ENCODE measurements around the gene SCAF8. TPM values are rescaled to one million over a fixed set of nuclear protein-coding genes. Genes with fewer than 3 reads are reported as not detected.

The SCAF8 gene
- total and polyA plus RNA-seq, 2 of the 8 experiments (the other 6 are each of a cell fraction or from before 2014, with no cell fraction given): 20.3 to 46.3 TPM

DNA sequence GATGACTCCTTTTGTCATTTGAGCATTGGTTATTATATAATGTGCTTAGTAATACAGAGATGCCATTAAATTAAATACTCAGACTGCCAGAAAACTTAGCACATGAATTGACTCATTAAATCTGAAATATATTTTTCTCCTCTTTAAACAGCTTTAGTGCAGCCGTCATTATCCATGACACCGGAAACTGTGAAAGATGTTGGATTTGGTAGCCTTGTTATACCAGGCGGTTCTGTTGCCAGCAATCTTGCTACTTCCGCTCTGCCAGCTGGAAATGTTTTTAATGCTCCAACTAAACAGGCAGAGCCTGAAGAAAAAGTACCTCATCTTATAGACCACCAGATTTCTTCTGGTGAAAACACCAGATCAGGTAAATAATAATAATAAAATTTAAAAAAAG lies 97.6 kb downstream of the SCAF8 start (continued):
- TF ChIP-seq, protein P1, sequence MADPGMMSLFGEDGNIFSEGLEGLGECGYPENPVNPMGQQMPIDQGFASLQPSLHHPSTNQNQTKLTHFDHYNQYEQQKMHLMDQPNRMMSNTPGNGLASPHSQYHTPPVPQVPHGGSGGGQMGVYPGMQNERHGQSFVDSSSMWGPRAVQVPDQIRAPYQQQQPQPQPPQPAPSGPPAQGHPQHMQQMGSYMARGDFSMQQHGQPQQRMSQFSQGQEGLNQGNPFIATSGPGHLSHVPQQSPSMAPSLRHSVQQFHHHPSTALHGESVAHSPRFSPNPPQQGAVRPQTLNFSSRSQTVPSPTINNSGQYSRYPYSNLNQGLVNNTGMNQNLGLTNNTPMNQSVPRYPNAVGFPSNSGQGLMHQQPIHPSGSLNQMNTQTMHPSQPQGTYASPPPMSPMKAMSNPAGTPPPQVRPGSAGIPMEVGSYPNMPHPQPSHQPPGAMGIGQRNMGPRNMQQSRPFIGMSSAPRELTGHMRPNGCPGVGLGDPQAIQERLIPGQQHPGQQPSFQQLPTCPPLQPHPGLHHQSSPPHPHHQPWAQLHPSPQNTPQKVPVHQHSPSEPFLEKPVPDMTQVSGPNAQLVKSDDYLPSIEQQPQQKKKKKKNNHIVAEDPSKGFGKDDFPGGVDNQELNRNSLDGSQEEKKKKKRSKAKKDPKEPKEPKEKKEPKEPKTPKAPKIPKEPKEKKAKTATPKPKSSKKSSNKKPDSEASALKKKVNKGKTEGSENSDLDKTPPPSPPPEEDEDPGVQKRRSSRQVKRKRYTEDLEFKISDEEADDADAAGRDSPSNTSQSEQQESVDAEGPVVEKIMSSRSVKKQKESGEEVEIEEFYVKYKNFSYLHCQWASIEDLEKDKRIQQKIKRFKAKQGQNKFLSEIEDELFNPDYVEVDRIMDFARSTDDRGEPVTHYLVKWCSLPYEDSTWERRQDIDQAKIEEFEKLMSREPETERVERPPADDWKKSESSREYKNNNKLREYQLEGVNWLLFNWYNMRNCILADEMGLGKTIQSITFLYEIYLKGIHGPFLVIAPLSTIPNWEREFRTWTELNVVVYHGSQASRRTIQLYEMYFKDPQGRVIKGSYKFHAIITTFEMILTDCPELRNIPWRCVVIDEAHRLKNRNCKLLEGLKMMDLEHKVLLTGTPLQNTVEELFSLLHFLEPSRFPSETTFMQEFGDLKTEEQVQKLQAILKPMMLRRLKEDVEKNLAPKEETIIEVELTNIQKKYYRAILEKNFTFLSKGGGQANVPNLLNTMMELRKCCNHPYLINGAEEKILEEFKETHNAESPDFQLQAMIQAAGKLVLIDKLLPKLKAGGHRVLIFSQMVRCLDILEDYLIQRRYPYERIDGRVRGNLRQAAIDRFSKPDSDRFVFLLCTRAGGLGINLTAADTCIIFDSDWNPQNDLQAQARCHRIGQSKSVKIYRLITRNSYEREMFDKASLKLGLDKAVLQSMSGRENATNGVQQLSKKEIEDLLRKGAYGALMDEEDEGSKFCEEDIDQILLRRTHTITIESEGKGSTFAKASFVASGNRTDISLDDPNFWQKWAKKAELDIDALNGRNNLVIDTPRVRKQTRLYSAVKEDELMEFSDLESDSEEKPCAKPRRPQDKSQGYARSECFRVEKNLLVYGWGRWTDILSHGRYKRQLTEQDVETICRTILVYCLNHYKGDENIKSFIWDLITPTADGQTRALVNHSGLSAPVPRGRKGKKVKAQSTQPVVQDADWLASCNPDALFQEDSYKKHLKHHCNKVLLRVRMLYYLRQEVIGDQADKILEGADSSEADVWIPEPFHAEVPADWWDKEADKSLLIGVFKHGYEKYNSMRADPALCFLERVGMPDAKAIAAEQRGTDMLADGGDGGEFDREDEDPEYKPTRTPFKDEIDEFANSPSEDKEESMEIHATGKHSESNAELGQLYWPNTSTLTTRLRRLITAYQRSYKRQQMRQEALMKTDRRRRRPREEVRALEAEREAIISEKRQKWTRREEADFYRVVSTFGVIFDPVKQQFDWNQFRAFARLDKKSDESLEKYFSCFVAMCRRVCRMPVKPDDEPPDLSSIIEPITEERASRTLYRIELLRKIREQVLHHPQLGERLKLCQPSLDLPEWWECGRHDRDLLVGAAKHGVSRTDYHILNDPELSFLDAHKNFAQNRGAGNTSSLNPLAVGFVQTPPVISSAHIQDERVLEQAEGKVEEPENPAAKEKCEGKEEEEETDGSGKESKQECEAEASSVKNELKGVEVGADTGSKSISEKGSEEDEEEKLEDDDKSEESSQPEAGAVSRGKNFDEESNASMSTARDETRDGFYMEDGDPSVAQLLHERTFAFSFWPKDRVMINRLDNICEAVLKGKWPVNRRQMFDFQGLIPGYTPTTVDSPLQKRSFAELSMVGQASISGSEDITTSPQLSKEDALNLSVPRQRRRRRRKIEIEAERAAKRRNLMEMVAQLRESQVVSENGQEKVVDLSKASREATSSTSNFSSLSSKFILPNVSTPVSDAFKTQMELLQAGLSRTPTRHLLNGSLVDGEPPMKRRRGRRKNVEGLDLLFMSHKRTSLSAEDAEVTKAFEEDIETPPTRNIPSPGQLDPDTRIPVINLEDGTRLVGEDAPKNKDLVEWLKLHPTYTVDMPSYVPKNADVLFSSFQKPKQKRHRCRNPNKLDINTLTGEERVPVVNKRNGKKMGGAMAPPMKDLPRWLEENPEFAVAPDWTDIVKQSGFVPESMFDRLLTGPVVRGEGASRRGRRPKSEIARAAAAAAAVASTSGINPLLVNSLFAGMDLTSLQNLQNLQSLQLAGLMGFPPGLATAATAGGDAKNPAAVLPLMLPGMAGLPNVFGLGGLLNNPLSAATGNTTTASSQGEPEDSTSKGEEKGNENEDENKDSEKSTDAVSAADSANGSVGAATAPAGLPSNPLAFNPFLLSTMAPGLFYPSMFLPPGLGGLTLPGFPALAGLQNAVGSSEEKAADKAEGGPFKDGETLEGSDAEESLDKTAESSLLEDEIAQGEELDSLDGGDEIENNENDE (IDR thresholded peaks at IDR 0.05; ENCODE audit: insufficient replicate concordance, low read length): no peak
